Neural progenitor cell (in vitro differentiated cells): ENCODE data around the gene MED13L. TPM values are rescaled to one million over a fixed set of nuclear protein-coding genes. Genes with fewer than 3 reads are reported as not detected.

Source experiments
- DNase-seq: peaks from one replicate; pipeline ENCODE4 v3.0.0-alpha.2; 2016; ENCODE audit warnings: low spot score
- H2AFZ ChIP-seq: fragments of 200-600 bp; sonication (generic); replicated peaks from 2 replicates; pipeline ENCODE4 v1.6.1; 2016; ENCODE audit warnings: antibody characterized with exemption
- H3F3A ChIP-seq: fragments of 200-600 bp; sonication (generic); 2 replicates; pipeline ENCODE4 v1.6.1; 2016; ENCODE audit warnings: antibody characterized with exemption, low read depth
- H3K27ac ChIP-seq: fragments of 200-600 bp; sonication (generic); 2 replicates; pipeline ENCODE4 v1.5.1; 2016; ENCODE audit warnings: mild to moderate bottlenecking
- H3K27me3 ChIP-seq: fragments of 200-600 bp; sonication (generic); 2 replicates; pipeline ENCODE4 v1.6.1; 2016; ENCODE audit warnings: mild to moderate bottlenecking, moderate library complexity
- H3K36me3 ChIP-seq: fragments of 200-600 bp; sonication (generic); 2 replicates; pipeline ENCODE4 v1.5.1; 2016
- H3K4me1 ChIP-seq: fragments of 200-600 bp; sonication (generic); 2 replicates; pipeline ENCODE4 v1.6.1; 2016; ENCODE audit warnings: mixed run types
- H3K4me2 ChIP-seq: fragments of 200-600 bp; sonication (generic); 2 replicates; pipeline ENCODE4 v1.6.1; 2016
- H3K4me3 ChIP-seq: fragments of 200-600 bp; sonication (generic); 2 replicates; pipeline ENCODE4 v1.5.1; 2016
- H3K79me2 ChIP-seq: fragments of 200-600 bp; sonication (generic); 2 replicates; pipeline ENCODE4 v1.6.1; 2016; ENCODE audit warnings: low read depth
- H3K9ac ChIP-seq: fragments of 200-600 bp; sonication (generic); 2 replicates; pipeline ENCODE4 v1.6.1; 2016
- H3K9me3 ChIP-seq: fragments of 200-600 bp; sonication (generic); 2 replicates; pipeline ENCODE4 v1.5.1; 2016; ENCODE audit warnings: low read depth
- H4K20me1 ChIP-seq: fragments of 200-600 bp; sonication (generic); 2 replicates; pipeline ENCODE4 v1.6.1; 2016; ENCODE audit warnings: low read depth
- H3K27ac Mint-ChIP-seq: 3 replicates; pipeline ENCODE4 v1.8.0; 2021; ENCODE audit warnings: mixed read lengths
- H3K27me3 Mint-ChIP-seq: 2 replicates; pipeline ENCODE4 v1.8.0; 2022; ENCODE audit warnings: low read depth, mild to moderate bottlenecking, inconsistent platforms, moderate library complexity, mixed read lengths; ENCODE audit not compliant: insufficient read depth
- H3K36me3 Mint-ChIP-seq: 3 replicates; pipeline ENCODE4 v1.8.0; 2021; ENCODE audit warnings: mixed read lengths
- H3K4me1 Mint-ChIP-seq: 3 replicates; pipeline ENCODE4 v1.8.0; 2021; ENCODE audit warnings: mixed read lengths
- H3K4me3 Mint-ChIP-seq: 3 replicates; pipeline ENCODE4 v1.8.0; 2021; ENCODE audit warnings: mild to moderate bottlenecking, moderate library complexity, mixed read lengths
- H3K9me3 Mint-ChIP-seq: 3 replicates; pipeline ENCODE4 v1.8.0; 2020; ENCODE audit warnings: mixed read lengths
- CTCF ChIP-seq: fragments of 200-600 bp; sonication (generic); IDR thresholded peaks from 2 replicates; pipeline ENCODE4 v1.5.1; 2017; ENCODE audit warnings: antibody characterized with exemption, mild to moderate bottlenecking
- EZH2 ChIP-seq: fragments of 200-600 bp; sonication (generic); IDR thresholded peaks from 2 replicates; pipeline ENCODE4 v1.6.1; 2017; ENCODE audit warnings: antibody characterized with exemption, mild to moderate bottlenecking, moderate library complexity
- EZH2phosphoT487 ChIP-seq: fragments of 200-600 bp; sonication (generic); IDR thresholded peaks from 2 replicates; pipeline ENCODE4 v1.6.1; 2017; ENCODE audit warnings: antibody characterized with exemption
- total RNA-seq: library from RNA; depleted of rRNA; stranded (reverse); fragments of >200 nt; gene quantifications from 2 replicates; pipeline ENCODE4 v1.2.3, GENCODE V29; 2015; ENCODE audit warnings: low replicate concordance

The MED13L gene
- total RNA-seq, 1 donor from 2014 or later = 149 TPM

GRCh38 chr12:116248930-116249329 is 28.6 kb downstream of the MED13L start:
- H3K9me3 ChIP-seq = no peaks in the 10 kb centered on the region
- H3K4me3 ChIP-seq = no peak overlapping the region
- no peaks in the 10 kb centered on the region for H3K36me3 ChIP-seq
- peaks cover 99% of the 10 kb centered on the region for H3K79me2 ChIP-seq
- H3K27ac Mint-ChIP-seq = no peak overlapping the region
- no peak for DNase-seq
- H3K4me3 Mint-ChIP-seq = no peak overlapping the region
- no peak for TF ChIP-seq EZH2
- TF ChIP-seq EZH2phosphoT487 = no peak
- TF ChIP-seq CTCF = no peak
- peaks cover 3% of the 10 kb centered on the region for H3K27me3 Mint-ChIP-seq
- H2AFZ ChIP-seq = no peak overlapping the region
- H3F3A ChIP-seq = peaks cover 29% of the 10 kb centered on the region
- peaks cover 26% of the 10 kb centered on the region for H3K36me3 Mint-ChIP-seq
- H3K27me3 ChIP-seq = no peaks in the 10 kb centered on the region
- H3K9me3 Mint-ChIP-seq = peaks cover 42% of the 10 kb centered on the region
- peaks cover 20% of the 10 kb centered on the region for H3K4me1 Mint-ChIP-seq
- peak overlapping the region; percentile 29 for H3K4me2 ChIP-seq
- peak overlapping the region; percentile 40 for H3K27ac ChIP-seq
- H3K9ac ChIP-seq = no peak overlapping the region
- peaks cover 53% of the 10 kb centered on the region for H4K20me1 ChIP-seq
- peaks cover 47% of the 10 kb centered on the region for H3K4me1 ChIP-seq

GRCh38 chr12:116248433-116248832 is 29.1 kb downstream of the MED13L start:
- H3K4me2 ChIP-seq = peak overlapping the region; percentile 29
- H3K9me3 ChIP-seq = no peaks in the 10 kb centered on the region
- H3K27me3 ChIP-seq = no peaks in the 10 kb centered on the region
- peaks cover 23% of the 10 kb centered on the region for H3K4me1 Mint-ChIP-seq
- H4K20me1 ChIP-seq = peaks cover 58% of the 10 kb centered on the region
- H3K36me3 Mint-ChIP-seq = peaks cover 25% of the 10 kb centered on the region
- no peak overlapping the region for H3K27ac Mint-ChIP-seq
- peaks cover 3% of the 10 kb centered on the region for H3K27me3 Mint-ChIP-seq
- no peak overlapping the region for H3K9ac ChIP-seq
- no peak overlapping the region for H2AFZ ChIP-seq
- peaks cover 52% of the 10 kb centered on the region for H3K4me1 ChIP-seq
- H3K36me3 ChIP-seq = no peaks in the 10 kb centered on the region
- TF ChIP-seq CTCF (no peak), EZH2phosphoT487 (no peak), EZH2 (no peak)
- H3K4me3 Mint-ChIP-seq = no peak overlapping the region
- H3K4me3 ChIP-seq = no peak overlapping the region
- peaks cover 99% of the 10 kb centered on the region for H3K79me2 ChIP-seq
- H3K27ac ChIP-seq = peak overlapping the region; percentile 40
- DNase-seq = no peak
- H3K9me3 Mint-ChIP-seq = peaks cover 40% of the 10 kb centered on the region
- peaks cover 34% of the 10 kb centered on the region for H3F3A ChIP-seq

- Histone ChIP-seq H3K79me2 (peaks cover 99% of the 10 kb centered on the region), H3K36me3 (no peaks in the 10 kb centered on the region), H3K4me1 (peaks cover 54% of the 10 kb centered on the region), H3K9ac (no peak overlapping the region), H3K27ac (peak overlapping the region; percentile 17), H3K4me2 (no peak overlapping the region), H3K9me3 (no peaks in the 10 kb centered on the region), H3K27me3 (no peaks in the 10 kb centered on the region), H4K20me1 (peaks cover 69% of the 10 kb centered on the region), H2AFZ (no peak overlapping the region), H3F3A (peaks cover 42% of the 10 kb centered on the region), H3K4me3 (no peak overlapping the region)
- DNase-seq = no peak
- peaks cover 18% of the 10 kb centered on the region for H3K36me3 Mint-ChIP-seq
- H3K27me3 Mint-ChIP-seq = peaks cover 3% of the 10 kb centered on the region
- peaks cover 30% of the 10 kb centered on the region for H3K9me3 Mint-ChIP-seq
- H3K27ac Mint-ChIP-seq = no peak overlapping the region
- H3K4me3 Mint-ChIP-seq = no peak overlapping the region
- TF ChIP-seq EZH2phosphoT487 (no peak), CTCF (no peak), EZH2 (no peak)
- H3K4me1 Mint-ChIP-seq = peaks cover 24% of the 10 kb centered on the region
These were observed 30.1 kb downstream of the MED13L start for GRCh38 chr12:116247377-116247776.
